RWPE2 (cell line): ENCODE measurements around the gene TRIM32.

Experiments used
- ATAC-seq: fragments of 200-7000 bp; cut with Tn5 transposase; 3 replicates; pipeline ENCODE4 v1.9.1; 2021; ENCODE audit warnings: low read depth
- DNase-seq: peaks from one replicate; pipeline ENCODE4 v3.0.0-alpha.2; 2020; ENCODE audit warnings: low spot score
- H3K27ac ChIP-seq: fragments of 450-650 bp; 2 replicates; pipeline ENCODE4 v1.5.1; 2017; ENCODE audit warnings: mild to moderate bottlenecking; ENCODE audit not compliant: poor library complexity, severe bottlenecking
- H3K27me3 ChIP-seq: fragments of 250-450 bp; sonication (Bioruptor Pico); 2 replicates; pipeline ENCODE4 v1.5.1; 2021; ENCODE audit warnings: mild to moderate bottlenecking, moderate library complexity; ENCODE audit not compliant: insufficient read depth, poor library complexity, severe bottlenecking
- H3K36me3 ChIP-seq: fragments of 250-450 bp; sonication (Bioruptor Pico); 2 replicates; pipeline ENCODE4 v1.5.1; 2020; ENCODE audit warnings: low read depth, mild to moderate bottlenecking, moderate library complexity
- H3K4me1 ChIP-seq: fragments of 250-450 bp; sonication (Bioruptor Pico); 2 replicates; pipeline ENCODE4 v1.5.1; 2021; ENCODE audit warnings: mild to moderate bottlenecking, moderate library complexity; ENCODE audit not compliant: insufficient read depth, poor library complexity, severe bottlenecking
- H3K4me3 ChIP-seq: fragments of 250-450 bp; sonication (Bioruptor Pico); 2 replicates; pipeline ENCODE4 v1.5.1; 2021; ENCODE audit warnings: mild to moderate bottlenecking, moderate library complexity; ENCODE audit not compliant: severe bottlenecking
- H3K9me3 ChIP-seq: fragments of 250-450 bp; sonication (Bioruptor Pico); 2 replicates; pipeline ENCODE4 v1.5.1; 2021; ENCODE audit warnings: mild to moderate bottlenecking, moderate library complexity; ENCODE audit not compliant: severe bottlenecking
- TF ChIP-seq, protein P1 (sequence below): fragments of 450-650 bp; IDR thresholded peaks from one replicate; pipeline ENCODE4 v1.5.1; 2017; ENCODE audit warnings: mild to moderate bottlenecking, moderate library complexity; ENCODE audit not compliant: poor library complexity, severe bottlenecking

TRIM32 gene

DNA sequence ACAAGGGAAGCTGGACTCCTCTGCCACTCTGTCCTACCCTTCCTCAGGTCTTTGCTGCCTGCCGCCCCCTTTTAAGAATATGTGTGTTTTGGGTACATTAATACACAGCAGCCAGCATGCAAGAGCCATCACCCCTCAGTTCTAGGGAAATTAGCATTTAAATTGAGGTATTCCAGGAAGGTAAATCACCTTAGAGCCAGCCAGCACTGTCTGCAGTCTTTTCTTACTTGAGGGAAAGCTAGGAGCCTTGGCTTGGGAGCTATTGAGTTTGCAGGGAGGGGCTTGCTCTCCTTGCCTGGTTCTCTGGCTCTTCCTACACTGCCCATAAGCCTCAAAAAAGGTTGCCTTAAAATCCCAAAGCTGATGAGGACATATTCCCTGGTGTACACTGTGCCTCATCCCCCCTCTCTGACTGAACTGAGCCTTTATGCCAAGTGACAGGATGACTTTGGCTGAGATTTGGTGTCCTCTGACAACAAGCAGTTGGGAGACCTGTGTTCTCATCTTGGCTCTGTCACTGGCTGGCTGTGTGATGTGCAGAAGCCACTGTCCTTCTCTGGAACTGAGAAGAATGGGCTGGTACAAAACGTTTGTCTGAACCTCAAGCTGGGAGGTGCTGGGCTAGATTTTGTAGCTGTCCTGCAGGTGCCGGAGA lies 54.1 kb downstream of the TRIM32 start:
- TF ChIP-seq, protein P1, sequence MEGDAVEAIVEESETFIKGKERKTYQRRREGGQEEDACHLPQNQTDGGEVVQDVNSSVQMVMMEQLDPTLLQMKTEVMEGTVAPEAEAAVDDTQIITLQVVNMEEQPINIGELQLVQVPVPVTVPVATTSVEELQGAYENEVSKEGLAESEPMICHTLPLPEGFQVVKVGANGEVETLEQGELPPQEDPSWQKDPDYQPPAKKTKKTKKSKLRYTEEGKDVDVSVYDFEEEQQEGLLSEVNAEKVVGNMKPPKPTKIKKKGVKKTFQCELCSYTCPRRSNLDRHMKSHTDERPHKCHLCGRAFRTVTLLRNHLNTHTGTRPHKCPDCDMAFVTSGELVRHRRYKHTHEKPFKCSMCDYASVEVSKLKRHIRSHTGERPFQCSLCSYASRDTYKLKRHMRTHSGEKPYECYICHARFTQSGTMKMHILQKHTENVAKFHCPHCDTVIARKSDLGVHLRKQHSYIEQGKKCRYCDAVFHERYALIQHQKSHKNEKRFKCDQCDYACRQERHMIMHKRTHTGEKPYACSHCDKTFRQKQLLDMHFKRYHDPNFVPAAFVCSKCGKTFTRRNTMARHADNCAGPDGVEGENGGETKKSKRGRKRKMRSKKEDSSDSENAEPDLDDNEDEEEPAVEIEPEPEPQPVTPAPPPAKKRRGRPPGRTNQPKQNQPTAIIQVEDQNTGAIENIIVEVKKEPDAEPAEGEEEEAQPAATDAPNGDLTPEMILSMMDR, result no peak
- H3K9me3 ChIP-seq, result no peaks in the 10 kb centered on the region
- ATAC-seq (no peak), DNase-seq (no peak)
- no peaks in the 10 kb centered on the region for H3K36me3 ChIP-seq
- H3K27ac ChIP-seq, result no peak overlapping the region
- no peak overlapping the region for H3K4me3 ChIP-seq
- H3K4me1 ChIP-seq, result no peaks in the 10 kb centered on the region
- H3K27me3 ChIP-seq, result no peaks in the 10 kb centered on the region

DNA sequence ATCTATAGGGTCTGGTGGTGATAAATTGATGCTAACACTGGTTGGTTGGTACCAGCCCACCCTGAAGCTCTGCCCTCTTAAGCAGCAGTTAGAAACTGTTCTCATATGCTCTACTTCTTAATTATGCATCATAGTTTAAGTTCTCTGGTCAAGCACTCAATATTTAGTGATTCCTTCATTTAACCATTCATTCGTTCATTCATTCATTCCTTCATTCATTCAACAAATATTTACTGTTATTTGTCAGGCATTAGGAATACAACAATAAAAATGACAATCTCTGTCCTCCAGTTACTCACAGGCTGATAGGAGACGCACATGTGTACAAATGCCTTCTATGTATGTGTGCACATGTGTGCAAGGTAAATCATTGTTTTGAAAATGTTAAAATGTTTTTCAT lies 54.6 kb downstream of the TRIM32 start:
- ATAC-seq (no peak), DNase-seq (no peak)
- TF ChIP-seq, protein P1, result no peak
- Histone ChIP-seq H3K27me3 (no peaks in the 10 kb centered on the region), H3K27ac (no peak overlapping the region), H3K4me1 (no peaks in the 10 kb centered on the region), H3K4me3 (no peak overlapping the region), H3K36me3 (no peaks in the 10 kb centered on the region), H3K9me3 (no peaks in the 10 kb centered on the region)

DNA sequence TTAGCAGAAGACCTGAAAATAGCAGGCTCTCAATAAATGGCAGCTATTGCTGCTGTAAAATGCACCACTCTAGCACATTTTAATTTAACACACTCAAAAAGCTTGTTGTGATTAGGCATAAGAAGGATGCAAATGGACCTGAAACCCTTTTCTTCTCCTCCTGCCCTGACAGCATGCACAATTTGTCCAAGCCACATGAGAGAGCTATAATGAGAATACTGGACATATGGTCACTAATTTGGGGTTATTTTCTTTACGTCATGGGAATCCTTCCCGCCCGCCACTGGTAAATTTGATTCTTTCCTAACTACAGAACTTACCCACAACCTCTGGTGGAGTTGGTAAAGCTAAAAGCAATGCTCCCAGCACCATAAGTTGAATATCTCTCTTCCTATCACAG lies 62.1 kb downstream of the TRIM32 start:
- no peaks in the 10 kb centered on the region for H3K4me1 ChIP-seq
- no peaks in the 10 kb centered on the region for H3K9me3 ChIP-seq
- TF ChIP-seq, protein P1, result no peak
- no peaks in the 10 kb centered on the region for H3K36me3 ChIP-seq
- H3K27ac ChIP-seq, result no peak overlapping the region
- no peaks in the 10 kb centered on the region for H3K27me3 ChIP-seq
- H3K4me3 ChIP-seq, result no peak overlapping the region
- no peak for DNase-seq
- ATAC-seq, result no peak

GRCh38 chr9:116749772-116750171 lies 62.7 kb downstream of the TRIM32 start:
- no peak for DNase-seq
- ATAC-seq, result no peak
- no peaks in the 10 kb centered on the region for H3K4me1 ChIP-seq
- TF ChIP-seq, protein P1, result no peak
- no peak overlapping the region for H3K4me3 ChIP-seq
- no peaks in the 10 kb centered on the region for H3K27me3 ChIP-seq
- H3K36me3 ChIP-seq, result no peaks in the 10 kb centered on the region
- no peak overlapping the region for H3K27ac ChIP-seq
- H3K9me3 ChIP-seq, result no peaks in the 10 kb centered on the region

DNA sequence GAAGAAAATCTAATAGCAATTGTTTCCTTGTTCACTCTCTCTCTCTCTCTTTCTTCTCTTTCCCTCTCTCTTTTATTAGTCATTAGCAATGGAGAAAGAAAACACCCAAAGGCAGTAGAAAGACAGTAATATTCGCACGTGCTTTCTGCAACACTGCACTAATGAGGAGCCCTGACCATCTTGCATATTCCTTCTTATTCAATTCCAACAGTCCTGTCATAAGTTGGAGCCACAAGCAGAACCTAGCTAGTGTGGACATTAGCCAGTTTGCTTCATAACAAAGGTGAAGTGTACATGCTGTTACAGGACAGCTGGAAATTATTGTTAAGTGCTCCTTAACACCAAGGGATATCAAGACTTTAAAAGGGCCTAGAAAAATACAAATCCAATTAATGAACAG lies 63.4 kb downstream of the TRIM32 start:
- ATAC-seq, result no peak
- Histone ChIP-seq H3K4me3 (no peak overlapping the region), H3K9me3 (no peaks in the 10 kb centered on the region), H3K4me1 (no peaks in the 10 kb centered on the region), H3K27me3 (no peaks in the 10 kb centered on the region), H3K27ac (no peak overlapping the region), H3K36me3 (no peaks in the 10 kb centered on the region)
- TF ChIP-seq, protein P1, result no peak
- no peak for DNase-seq
